CD8-positive, alpha-beta memory T cell (primary cell): ENCODE measurements around the gene HMGN4. TPM values are rescaled to one million over a fixed set of nuclear protein-coding genes. Genes with fewer than 3 reads are reported as not detected.

Source experiments
- CTCF ChIA-PET: fragments of 350-600 bp; sonication (Branson Sonifier 250); formaldehyde crosslinking; loops from one replicate; lab custom pipeline; 2021; ENCODE audit warnings: antibody characterized with exemption; lab: Charles Lee
- POLR2A ChIA-PET: fragments of 350-600 bp; sonication (Branson Sonifier 250); formaldehyde crosslinking; loops from one replicate; lab custom pipeline; 2021; ENCODE audit warnings: antibody characterized with exemption; lab: Charles Lee
- DNase-seq, 5 donors: peaks; one replicate each; pipeline versions ENCODE4 v3.0.0 to v3.0.0-alpha.2; 2020 to 2022; ENCODE audit warnings: mixed read lengths in 1 of 5
- H3K27ac ChIP-seq: one replicate; pipeline ENCODE4 v1.7.0; 2013; ENCODE audit warnings: low read depth, mild to moderate bottlenecking, low read length, moderate library complexity
- H3K27me3 ChIP-seq: 2 replicates; pipeline ENCODE4 v1.7.0; 2013; ENCODE audit warnings: low read length, mild to moderate bottlenecking; ENCODE audit not compliant: insufficient read depth, poor library complexity, severe bottlenecking
- H3K36me3 ChIP-seq: 2 replicates; pipeline ENCODE4 v1.7.0; 2013; ENCODE audit warnings: mild to moderate bottlenecking, low read length, moderate library complexity; ENCODE audit not compliant: insufficient read depth
- H3K4me1 ChIP-seq: 2 replicates; pipeline ENCODE4 v1.7.0; 2013; ENCODE audit warnings: mild to moderate bottlenecking, low read length, moderate library complexity; ENCODE audit not compliant: insufficient read depth
- H3K4me3 ChIP-seq: 2 replicates; pipeline ENCODE4 v1.7.0; 2013; ENCODE audit warnings: mild to moderate bottlenecking, low read length
- H3K9me3 ChIP-seq: 2 replicates; pipeline ENCODE4 v1.7.0; 2013; ENCODE audit warnings: mild to moderate bottlenecking, low read length
- H3K27ac Mint-ChIP-seq, 8 donors: one replicate each; pipeline ENCODE4 v1.8.0; 2020 to 2021; ENCODE audit warnings: mixed read lengths in 8 of 8, mild to moderate bottlenecking in 6 of 8, inconsistent platforms in 3 of 8, moderate library complexity in 3 of 8
- H3K27me3 Mint-ChIP-seq, 2 donors: one replicate each; pipeline ENCODE4 v1.8.0; 2020 to 2021; ENCODE audit warnings: mixed read lengths in 2 of 2, mild to moderate bottlenecking in 1 of 2, moderate library complexity in 1 of 2
- H3K36me3 Mint-ChIP-seq, 3 donors: one replicate each; pipeline ENCODE4 v1.8.0; 2020 to 2021; ENCODE audit warnings: mixed read lengths in 3 of 3, inconsistent platforms in 1 of 3, mild to moderate bottlenecking in 1 of 3
- H3K4me1 Mint-ChIP-seq, 3 donors: one replicate each; pipeline ENCODE4 v1.8.0; 2020 to 2021; ENCODE audit warnings: mixed read lengths in 3 of 3, inconsistent platforms in 1 of 3, mild to moderate bottlenecking in 1 of 3
- H3K4me3 Mint-ChIP-seq, 7 donors: one replicate each; pipeline ENCODE4 v1.8.0; 2020 to 2021; ENCODE audit warnings: mixed read lengths in 7 of 7, mild to moderate bottlenecking in 6 of 7, moderate library complexity in 4 of 7, inconsistent platforms in 2 of 7
- H3K9me3 Mint-ChIP-seq, 5 donors: one replicate each; pipeline ENCODE4 v1.8.0; 2020 to 2022; ENCODE audit warnings: mixed read lengths in 5 of 5, mild to moderate bottlenecking in 3 of 5, moderate library complexity in 2 of 5, inconsistent platforms in 1 of 5
- polyA plus RNA-seq: library from polyadenylated mRNA; unstranded; fragments of 300-500 nt; fragmentation: Illumina TruSeq; gene quantifications from one replicate; pipeline ENCODE4 v1.2.3, GENCODE V29; 2021
- total RNA-seq, 2 experiments: library from RNA; stranded (reverse); gene quantifications; one replicate each; pipeline ENCODE4 v1.2.3, GENCODE V29; 2021

The HMGN4 gene
- total and polyA plus RNA-seq, 3 experiments from 2014 or later, result 90.0 to 166 (median 91.4) TPM

- CTCF ChIA-PET, result interaction anchor here (0.6 to 7.8 kb wide), 16 partner anchors 9 to 565 kb away, joined by 3 to 97 read pairs (median 4); partner anchors contain the start of gene ABT1
- Histone ChIP-seq H3K4me3 (peak overlapping the region; percentile 80), H3K9me3 (no peaks in the 10 kb centered on the region), H3K27me3 (no peaks in the 10 kb centered on the region), H3K4me1 (peaks cover 6% of the 10 kb centered on the region), H3K36me3 (no peaks in the 10 kb centered on the region), H3K27ac (peak overlapping the region; percentile 69)
- H3K27me3 Mint-ChIP-seq, result peaks cover 3 to 19% of the 10 kb centered on the region in 2 donors
- peak in 3 of 5 donors; percentile 63 to 72 (median 69) for DNase-seq
- peak overlapping the region; percentile 79 to 98 (median 92) for H3K4me3 Mint-ChIP-seq
- H3K9me3 Mint-ChIP-seq, result peaks cover 0 to 11% (median 6%) of the 10 kb centered on the region in 5 donors
- H3K4me1 Mint-ChIP-seq, result peaks cover 27 to 42% (median 33%) of the 10 kb centered on the region in 3 donors
- H3K36me3 Mint-ChIP-seq, result peaks cover 0 to 7% (median 4%) of the 10 kb centered on the region in 3 donors
- H3K27ac Mint-ChIP-seq, result peak overlapping the region; percentile 71 to 100 (median 93)
- POLR2A ChIA-PET, result interaction anchor here (0.6 to 1.1 kb wide), 3 partner anchors 34 to 298 kb away, joined by 3 to 9 read pairs (median 3); partner anchors contain the start of gene HMGN4
Measured at GRCh38 chr6:26571592-26572296, 33.6 kb downstream of the HMGN4 start.

- peak overlapping the region in 1 of 8 donors; percentile 93 for H3K27ac Mint-ChIP-seq
- Histone ChIP-seq H3K4me1 (peaks cover 14% of the 10 kb centered on the region), H3K27me3 (no peaks in the 10 kb centered on the region), H3K9me3 (peaks cover 4% of the 10 kb centered on the region), H3K4me3 (no peak overlapping the region), H3K36me3 (no peaks in the 10 kb centered on the region), H3K27ac (peak overlapping the region; percentile 41)
- ChIA-PET CTCF (interaction anchor here (1.1 to 7.8 kb wide), 2 partner anchors 17 to 234 kb away, joined by 4 to 97 read pairs; partner anchors contain the start of gene ABT1), POLR2A (interaction anchor here (0.5 to 0.6 kb wide), 2 partner anchors 21 to 1856 kb away, joined by 3 to 4 read pairs; partner anchors contain the start of gene C6orf62)
- H3K4me3 Mint-ChIP-seq, result no peak overlapping the region
- peaks cover 0 to 19% (median 12%) of the 10 kb centered on the region in 5 donors for H3K9me3 Mint-ChIP-seq
- peaks cover 0 to 5% (median 0%) of the 10 kb centered on the region in 3 donors for H3K36me3 Mint-ChIP-seq
- no peak for DNase-seq
- H3K4me1 Mint-ChIP-seq, result peaks cover 24 to 39% (median 27%) of the 10 kb centered on the region in 3 donors
- peaks cover 0 to 16% of the 10 kb centered on the region in 2 donors for H3K27me3 Mint-ChIP-seq
Measured at GRCh38 chr6:26575494-26575939, 37.4 kb downstream of the HMGN4 start.

- ChIA-PET POLR2A (interaction anchor here (0.7 to 1.2 kb wide), 4 partner anchors 9 to 38 kb away, joined by 3 to 5 read pairs (median 4); partner anchors contain the start of gene HMGN4), CTCF (interaction anchor here (1.1 to 10.4 kb wide), 3 partner anchors 17 to 235 kb away, joined by 3 to 81 read pairs (median 4); partner anchors contain the start of gene HMGN4)
- Mint-ChIP-seq H3K27ac (peak overlapping the region in 3 of 8 donors; percentile 64 to 93 (median 88)), H3K9me3 (peaks cover 0 to 18% (median 12%) of the 10 kb centered on the region in 5 donors), H3K27me3 (peaks cover 0 to 16% of the 10 kb centered on the region in 2 donors), H3K4me1 (peaks cover 23 to 38% (median 26%) of the 10 kb centered on the region in 3 donors), H3K4me3 (peak overlapping the region; percentile 41 to 93 (median 86)), H3K36me3 (peaks cover 0 to 5% (median 0%) of the 10 kb centered on the region in 3 donors)
- no peaks in the 10 kb centered on the region for H3K36me3 ChIP-seq
- H3K4me1 ChIP-seq, result peaks cover 14% of the 10 kb centered on the region
- H3K4me3 ChIP-seq, result peak overlapping the region; percentile 47
- no peaks in the 10 kb centered on the region for H3K27me3 ChIP-seq
- peak overlapping the region; percentile 41 for H3K27ac ChIP-seq
- peaks cover 4% of the 10 kb centered on the region for H3K9me3 ChIP-seq
- no peak for DNase-seq
Measured at GRCh38 chr6:26576407-26576843, 38.3 kb downstream of the HMGN4 start.

GRCh38 chr6:26576929-26577719, 39.0 kb downstream of the HMGN4 start:
- Histone ChIP-seq H3K27ac (peak overlapping the region; percentile 47), H3K36me3 (no peaks in the 10 kb centered on the region), H3K4me3 (peak overlapping the region; percentile 47), H3K27me3 (no peaks in the 10 kb centered on the region), H3K4me1 (peaks cover 12% of the 10 kb centered on the region), H3K9me3 (peaks cover 4% of the 10 kb centered on the region)
- ChIA-PET CTCF (interaction anchor here (1.4 to 10.4 kb wide), 3 partner anchors 9 to 39 kb away, joined by 3 to 81 read pairs (median 6); partner anchors contain the start of gene HMGN4), POLR2A (interaction anchor here (0.7 to 1.2 kb wide), 5 partner anchors 8 to 39 kb away, joined by 3 to 5 read pairs (median 3); partner anchors contain the start of gene HMGN4)
- Mint-ChIP-seq H3K4me1 (peaks cover 16 to 31% (median 19%) of the 10 kb centered on the region in 3 donors), H3K9me3 (peaks cover 0 to 16% (median 11%) of the 10 kb centered on the region in 5 donors), H3K36me3 (peaks cover 0 to 5% (median 0%) of the 10 kb centered on the region in 3 donors), H3K27me3 (peaks cover 0 to 10% of the 10 kb centered on the region in 2 donors), H3K27ac (peak overlapping the region; percentile 26 to 93 (median 82)), H3K4me3 (peak overlapping the region; percentile 81 to 93 (median 88))
- peak; percentile 32 to 68 (median 44) for DNase-seq

- H3K27ac ChIP-seq, result no peak overlapping the region
- POLR2A ChIA-PET, result interaction anchor here (0.9 to 1.2 kb wide), 2 partner anchors 9 to 40 kb away, joined by 3 to 5 read pairs; partner anchors contain the start of gene HMGN4
- H3K9me3 Mint-ChIP-seq, result peaks cover 0 to 16% (median 11%) of the 10 kb centered on the region in 5 donors
Measured at GRCh38 chr6:26577720-26578072, 39.5 kb downstream of the HMGN4 start.

GRCh38 chr6:26578279-26578678, 40.1 kb downstream of the HMGN4 start:
- Histone ChIP-seq H3K27me3 (no peaks in the 10 kb centered on the region), H3K9me3 (peaks cover 4% of the 10 kb centered on the region), H3K27ac (no peak overlapping the region), H3K4me3 (no peak overlapping the region), H3K36me3 (no peaks in the 10 kb centered on the region), H3K4me1 (peaks cover 8% of the 10 kb centered on the region)
- peaks cover 0 to 16% (median 11%) of the 10 kb centered on the region in 5 donors for H3K9me3 Mint-ChIP-seq
- peaks cover 4 to 10% of the 10 kb centered on the region in 2 donors for H3K27me3 Mint-ChIP-seq
- H3K27ac Mint-ChIP-seq, result peak overlapping the region in 2 of 8 donors; percentile 47 to 71
- ChIA-PET POLR2A (no interaction called here), CTCF (interaction anchor here (1.4 to 10.4 kb wide), 2 partner anchors 10 to 15 kb away, joined by 6 to 81 read pairs; no protein-coding TSS in a partner anchor)
- H3K4me1 Mint-ChIP-seq, result peaks cover 13 to 23% (median 14%) of the 10 kb centered on the region in 3 donors
- H3K36me3 Mint-ChIP-seq, result peaks cover 0 to 5% (median 0%) of the 10 kb centered on the region in 3 donors
- DNase-seq, result no peak
- H3K4me3 Mint-ChIP-seq, result peak overlapping the region in 4 of 7 donors; percentile 50 to 93 (median 72)

More at GRCh38 chr6:26577720-26578072, 39.5 kb downstream of the HMGN4 start:
- Mint-ChIP-seq H3K27me3 (peaks cover 0 to 10% of the 10 kb centered on the region in 2 donors), H3K4me3 (peak overlapping the region; percentile 81 to 93 (median 88)), H3K36me3 (peaks cover 0 to 5% (median 0%) of the 10 kb centered on the region in 3 donors), H3K4me1 (peaks cover 14 to 25% (median 15%) of the 10 kb centered on the region in 3 donors), H3K27ac (peak overlapping the region in 7 of 8 donors; percentile 51 to 93 (median 79))
- H3K27me3 ChIP-seq, result no peaks in the 10 kb centered on the region
- DNase-seq, result no peak
- H3K4me3 ChIP-seq, result peak overlapping the region; percentile 47
- peaks cover 4% of the 10 kb centered on the region for H3K9me3 ChIP-seq
- no peaks in the 10 kb centered on the region for H3K36me3 ChIP-seq
- H3K4me1 ChIP-seq, result peaks cover 8% of the 10 kb centered on the region
- CTCF ChIA-PET, result interaction anchor here (1.4 to 10.4 kb wide), 3 partner anchors 9 to 40 kb away, joined by 3 to 81 read pairs (median 6); partner anchors contain the start of gene HMGN4
